ENCODE results near the gene FYCO1.

- TF ChIP-seq CTCF (IDR thresholded peaks at IDR 0.05) (no peak), ZFX (IDR thresholded peaks at IDR 0.05; ENCODE audit: borderline replicate concordance) (no peak)
Observed at GRCh38 chr3:45872569-45872968, 123.1 kb downstream of the FYCO1 start.

Data from 22Rv1 (cell line).